WI38 (cell line): ENCODE results near the gene BTN2A1.

ENCODE experiments used
- H3K4me3 ChIP-seq: 2 replicates; pipeline ENCODE4 v1.5.1; 2011; ENCODE audit warnings: low read depth, mild to moderate bottlenecking, control low read depth, low read length
- CTCF ChIP-seq: IDR thresholded peaks from 2 replicates; pipeline ENCODE4 v1.5.1; 2012; ENCODE audit warnings: low read depth, mild to moderate bottlenecking, control low read depth, low read length

The BTN2A1 gene

GRCh38 chr6:26516481-26517427, 59.0 kb downstream of the BTN2A1 start:
- no peak for TF ChIP-seq CTCF
- H3K4me3 ChIP-seq = no peak overlapping the region
